Skeletal muscle cell (primary cell): ENCODE results near the gene NECAB2.

Source experiments
- DNase-seq: peaks from one replicate; pipeline ENCODE4 v3.0.0-alpha.2; 2010; ENCODE audit warnings: low read depth
- H3K4me3 ChIP-seq: 2 replicates; pipeline ENCODE4 v1.5.1; 2011; ENCODE audit warnings: low read depth, mild to moderate bottlenecking, control low read depth, low read length, moderate library complexity

The NECAB2 gene

GRCh38 chr16:83975590-83976260 is 7.7 kb downstream of the NECAB2 start:
- no peak for DNase-seq
- H3K4me3 ChIP-seq: no peak overlapping the region

GRCh38 chr16:83977056-83977815 is 9.2 kb downstream of the NECAB2 start:
- no peak overlapping the region for H3K4me3 ChIP-seq
- DNase-seq: no peak

- H3K4me3 ChIP-seq: no peak overlapping the region
- DNase-seq: no peak
Measured at GRCh38 chr16:83978401-83978904, 10.4 kb downstream of the NECAB2 start.

- no peak for DNase-seq
- no peak overlapping the region for H3K4me3 ChIP-seq
Measured at GRCh38 chr16:83979441-83979840, 11.4 kb downstream of the NECAB2 start.

GRCh38 chr16:83980794-83981193 is 12.8 kb downstream of the NECAB2 start:
- DNase-seq: no peak
- H3K4me3 ChIP-seq: no peak overlapping the region

- H3K4me3 ChIP-seq: no peak overlapping the region
- no peak for DNase-seq
Measured at GRCh38 chr16:83981799-83982198, 13.8 kb downstream of the NECAB2 start.

GRCh38 chr16:83983491-83983890 is 15.4 kb downstream of the NECAB2 start:
- no peak for DNase-seq
- H3K4me3 ChIP-seq: no peak overlapping the region

GRCh38 chr16:83989300-83989699 is 21.3 kb downstream of the NECAB2 start:
- no peak for DNase-seq

GRCh38 chr16:83990492-83990891 is 22.4 kb downstream of the NECAB2 start:
- no peak for DNase-seq
- H3K4me3 ChIP-seq: no peak overlapping the region

More at GRCh38 chr16:83989300-83989699, 21.3 kb downstream of the NECAB2 start:
- H3K4me3 ChIP-seq: no peak overlapping the region

GRCh38 chr16:83992624-83993023 is 24.6 kb downstream of the NECAB2 start:
- no peak overlapping the region for H3K4me3 ChIP-seq
- DNase-seq: peak; percentile 7

- H3K4me3 ChIP-seq: no peak overlapping the region
- DNase-seq: peak; percentile 79
Measured at GRCh38 chr16:83994087-83994486, 26.0 kb downstream of the NECAB2 start.

- peak; percentile 4 for DNase-seq
- H3K4me3 ChIP-seq: no peak overlapping the region
Measured at GRCh38 chr16:83994703-83995102, 26.7 kb downstream of the NECAB2 start.

GRCh38 chr16:83995754-83996153 is 27.7 kb downstream of the NECAB2 start:
- no peak overlapping the region for H3K4me3 ChIP-seq
- DNase-seq: no peak

GRCh38 chr16:83996481-83997252 is 28.6 kb downstream of the NECAB2 start:
- no peak overlapping the region for H3K4me3 ChIP-seq
- DNase-seq: no peak

GRCh38 chr16:83998091-83998490 is 30.0 kb downstream of the NECAB2 start:
- no peak for DNase-seq

GRCh38 chr16:84000989-84001642 is 33.1 kb downstream of the NECAB2 start:
- no peak for DNase-seq
- H3K4me3 ChIP-seq: no peak overlapping the region

More at GRCh38 chr16:83998091-83998490, 30.0 kb downstream of the NECAB2 start:
- H3K4me3 ChIP-seq: no peak overlapping the region

GRCh38 chr16:84001726-84002125 is 33.7 kb downstream of the NECAB2 start:
- DNase-seq: no peak
- H3K4me3 ChIP-seq: no peak overlapping the region

- no peak overlapping the region for H3K4me3 ChIP-seq
- DNase-seq: no peak
Measured at GRCh38 chr16:84003038-84003437, 35.0 kb downstream of the NECAB2 start.

- no peak overlapping the region for H3K4me3 ChIP-seq
- DNase-seq: no peak
Measured at GRCh38 chr16:84004442-84004841, 36.4 kb downstream of the NECAB2 start.

GRCh38 chr16:84005391-84005790 is 37.3 kb downstream of the NECAB2 start:
- H3K4me3 ChIP-seq: no peak overlapping the region

More at GRCh38 chr16:84005391-84005790, 37.3 kb downstream of the NECAB2 start:
- no peak for DNase-seq
